ENCODE data around the gene NEU4. TPM values are rescaled to one million over a fixed set of nuclear protein-coding genes. Genes with fewer than 3 reads are reported as not detected.

NEU4 gene
- total and polyA plus RNA-seq, 10 donors: 0.04 to 1.9 (median 0.32) TPM; not detected in 3

DNA sequence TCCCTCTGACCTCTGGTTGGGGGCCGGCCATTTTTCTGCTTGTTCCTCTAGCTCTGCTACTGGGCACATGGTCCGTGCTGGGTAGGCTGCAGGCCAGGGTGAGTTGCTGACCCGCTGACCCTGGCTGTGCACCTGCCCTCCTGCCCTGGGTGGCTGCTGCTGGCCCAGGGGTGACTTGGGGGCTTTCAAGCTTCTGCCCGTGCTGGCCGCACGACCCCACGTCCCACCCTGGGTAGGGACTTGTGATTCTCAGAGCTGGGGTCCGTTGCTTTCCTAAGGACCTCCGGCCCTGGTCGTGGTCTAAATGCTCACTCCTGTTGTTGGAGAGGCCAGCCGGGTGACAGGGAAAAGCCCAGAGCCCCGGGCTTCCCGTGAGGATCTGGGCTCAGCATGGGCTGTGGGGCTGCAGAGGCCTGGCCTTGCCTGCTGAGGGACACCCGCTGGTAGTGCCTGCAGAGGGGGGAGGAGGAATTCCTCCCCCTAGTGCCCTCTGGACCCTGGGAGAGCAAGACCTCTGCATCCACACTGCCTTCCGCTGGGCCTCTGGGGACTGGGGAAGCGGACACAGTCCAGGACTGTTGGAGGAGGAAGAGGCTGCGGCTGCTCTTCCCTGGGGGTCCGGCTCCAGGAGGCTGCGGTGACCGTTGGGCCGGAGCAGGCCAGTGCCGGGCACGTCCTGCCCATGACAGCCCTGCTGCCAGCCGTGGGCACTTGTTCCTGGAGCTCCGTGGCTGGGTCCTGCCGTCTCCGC lies 38.6 kb upstream of the NEU4 start:
- peak; percentile 63 for DNase-seq
- TF ChIP-seq POLR2AphosphoS5 (IDR thresholded peaks at IDR 0.05): peak in 1 of 3 donors; percentile 15
- TF ChIP-seq POLR2A (IDR thresholded peaks at IDR 0.05): no peak
- TF ChIP-seq, protein P1, sequence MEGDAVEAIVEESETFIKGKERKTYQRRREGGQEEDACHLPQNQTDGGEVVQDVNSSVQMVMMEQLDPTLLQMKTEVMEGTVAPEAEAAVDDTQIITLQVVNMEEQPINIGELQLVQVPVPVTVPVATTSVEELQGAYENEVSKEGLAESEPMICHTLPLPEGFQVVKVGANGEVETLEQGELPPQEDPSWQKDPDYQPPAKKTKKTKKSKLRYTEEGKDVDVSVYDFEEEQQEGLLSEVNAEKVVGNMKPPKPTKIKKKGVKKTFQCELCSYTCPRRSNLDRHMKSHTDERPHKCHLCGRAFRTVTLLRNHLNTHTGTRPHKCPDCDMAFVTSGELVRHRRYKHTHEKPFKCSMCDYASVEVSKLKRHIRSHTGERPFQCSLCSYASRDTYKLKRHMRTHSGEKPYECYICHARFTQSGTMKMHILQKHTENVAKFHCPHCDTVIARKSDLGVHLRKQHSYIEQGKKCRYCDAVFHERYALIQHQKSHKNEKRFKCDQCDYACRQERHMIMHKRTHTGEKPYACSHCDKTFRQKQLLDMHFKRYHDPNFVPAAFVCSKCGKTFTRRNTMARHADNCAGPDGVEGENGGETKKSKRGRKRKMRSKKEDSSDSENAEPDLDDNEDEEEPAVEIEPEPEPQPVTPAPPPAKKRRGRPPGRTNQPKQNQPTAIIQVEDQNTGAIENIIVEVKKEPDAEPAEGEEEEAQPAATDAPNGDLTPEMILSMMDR (IDR thresholded peaks at IDR 0.05 in 8 of 11, conservative IDR thresholded peaks at IDR 0.05 in 3 of 11): no peak
- 72 to 86% (median 76%) methylated on average over 24 to 27 of the region's 27 CpGs for WGBS, 5 donors
- H3K27me3 ChIP-seq (replicated peaks in 1 of 7): peaks cover 0 to 34% (median 7%) of the 10 kb centered on the region in 7 donors
- H3K27ac ChIP-seq: no peak overlapping the region
- no peak overlapping the region for H3K4me3 ChIP-seq
- H3K4me1 ChIP-seq: peaks cover 0 to 34% (median 12%) of the 10 kb centered on the region in 6 donors
- H3K9me3 ChIP-seq: no peaks in the 10 kb centered on the region
- intact Hi-C loops (cut with DNase I; ENCODE audit: low total_unique reads): no loop called here
- H3K36me3 ChIP-seq: peaks cover 0 to 11% (median 0%) of the 10 kb centered on the region in 6 donors

DNA sequence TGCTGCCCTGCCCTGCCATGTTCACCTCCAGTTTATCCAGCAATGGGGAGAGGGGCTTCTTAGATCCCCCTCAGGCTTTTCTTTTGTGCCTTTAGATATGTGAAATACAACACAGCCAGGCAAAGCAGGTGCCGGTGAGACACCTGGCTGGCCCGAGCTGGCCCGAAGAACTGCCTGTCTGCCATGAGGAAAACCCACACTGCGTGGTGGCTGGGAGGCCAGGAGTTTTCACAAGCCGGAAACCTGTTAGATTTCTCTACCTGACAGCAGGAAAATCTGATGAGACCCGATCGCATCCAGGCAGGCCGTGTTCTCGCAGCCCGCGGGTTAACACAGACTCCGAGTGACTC lies 38.1 kb upstream of the NEU4 start:
- WGBS, 5 donors: 84 to 97% (median 95%) methylated on average over 7 to 12 of the region's 12 CpGs
- DNase-seq: no peak
- H3K36me3 ChIP-seq: peaks cover 0 to 11% (median 0%) of the 10 kb centered on the region in 6 donors
- peaks cover 0 to 34% (median 12%) of the 10 kb centered on the region in 6 donors for H3K4me1 ChIP-seq
- no peaks in the 10 kb centered on the region for H3K9me3 ChIP-seq
- no peak overlapping the region for H3K27ac ChIP-seq
- intact Hi-C loops (cut with DNase I; ENCODE audit: low total_unique reads): no loop called here
- TF ChIP-seq, protein P1 (IDR thresholded peaks at IDR 0.05 in 8 of 11, conservative IDR thresholded peaks at IDR 0.05 in 3 of 11): no peak
- TF ChIP-seq POLR2AphosphoS5 (IDR thresholded peaks at IDR 0.05): no peak
- no peak for TF ChIP-seq POLR2A (IDR thresholded peaks at IDR 0.05)
- peaks cover 0 to 39% (median 12%) of the 10 kb centered on the region in 7 donors for H3K27me3 ChIP-seq (replicated peaks in 1 of 7)
- no peak overlapping the region for H3K4me3 ChIP-seq

DNA sequence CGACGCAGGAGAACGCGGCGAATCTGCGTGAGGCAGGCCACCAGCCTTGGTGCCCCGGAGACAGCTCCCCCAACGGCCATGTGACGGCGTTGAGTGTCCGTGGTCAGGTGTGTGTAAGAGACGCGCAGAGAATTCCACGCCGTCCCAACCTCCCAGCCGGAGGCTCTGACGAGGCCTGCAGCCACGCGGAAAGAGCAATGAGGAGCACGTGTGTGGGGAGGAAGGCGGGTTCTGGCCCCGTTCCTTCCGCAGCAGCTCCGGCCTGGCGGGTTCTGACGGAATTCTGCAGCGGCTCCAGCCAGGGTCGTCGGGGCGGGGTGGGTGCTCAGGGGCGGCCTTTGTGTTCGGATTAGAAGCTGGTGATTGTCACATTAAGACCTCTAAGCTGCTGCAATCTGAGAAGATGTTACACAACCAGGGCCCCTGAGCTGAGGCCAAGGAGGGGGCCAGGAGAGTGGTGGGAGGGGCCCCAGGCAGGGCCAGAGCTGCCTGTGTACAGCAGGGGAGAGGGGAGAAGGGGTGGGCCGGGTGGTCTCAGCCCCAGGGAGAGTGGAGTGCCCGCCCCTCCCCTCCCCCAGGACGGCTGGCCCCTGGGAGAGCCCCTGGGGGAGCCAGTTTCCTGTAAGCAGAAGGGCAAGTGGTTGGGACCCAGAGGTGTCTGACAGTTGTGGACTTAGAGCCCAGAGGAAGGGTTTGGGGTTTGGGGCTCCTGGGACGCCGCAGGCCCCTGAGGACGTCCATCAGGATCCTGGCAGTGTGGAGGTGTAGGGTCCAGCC lies 37.5 kb upstream of the NEU4 start:
- peaks cover 0 to 34% (median 12%) of the 10 kb centered on the region in 6 donors for H3K4me1 ChIP-seq
- intact Hi-C loops (cut with DNase I; ENCODE audit: low total_unique reads): no loop called here
- no peaks in the 10 kb centered on the region for H3K9me3 ChIP-seq
- peaks cover 0 to 11% (median 0%) of the 10 kb centered on the region in 6 donors for H3K36me3 ChIP-seq
- WGBS, 5 donors: 65 to 74% (median 67%) methylated on average over 23 to 38 of the region's 38 CpGs
- peak; percentile 76 for DNase-seq
- peak overlapping the region in 3 of 8 donors; percentile 11 to 32 (median 24) for H3K27ac ChIP-seq
- H3K4me3 ChIP-seq: peak overlapping the region in 1 of 8 donors; percentile 15
- H3K27me3 ChIP-seq (replicated peaks in 1 of 7): peaks cover 0 to 43% (median 12%) of the 10 kb centered on the region in 7 donors
- peak in 2 of 3 donors; percentile 22 to 58 for TF ChIP-seq POLR2AphosphoS5 (IDR thresholded peaks at IDR 0.05)
- TF ChIP-seq POLR2A (IDR thresholded peaks at IDR 0.05): no peak

- Histone ChIP-seq H3K4me1 (peaks cover 0 to 34% (median 12%) of the 10 kb centered on the region in 6 donors), H3K27me3 (replicated peaks in 1 of 7) (peaks cover 0 to 50% (median 12%) of the 10 kb centered on the region in 7 donors), H3K9me3 (no peaks in the 10 kb centered on the region), H3K4me3 (peak overlapping the region in 2 of 8 donors; percentile 5 to 15), H3K27ac (peak overlapping the region in 3 of 8 donors; percentile 12 to 40 (median 25)), H3K36me3 (peaks cover 0 to 11% (median 0%) of the 10 kb centered on the region in 6 donors)
- no peak for TF ChIP-seq POLR2A (IDR thresholded peaks at IDR 0.05)
- TF ChIP-seq, protein P1 (IDR thresholded peaks at IDR 0.05 in 8 of 11, conservative IDR thresholded peaks at IDR 0.05 in 3 of 11): no peak
- TF ChIP-seq POLR2AphosphoS5 (IDR thresholded peaks at IDR 0.05): no peak
- 30 to 42% (median 34%) methylated on average over 9 of the region's 9 CpGs for WGBS, 5 donors
- no peak for DNase-seq
- intact Hi-C loops (cut with DNase I; ENCODE audit: low total_unique reads): no loop called here
Measured at GRCh38 chr2:241772063-241772499, 36.9 kb upstream of the NEU4 start.

Measured in spleen (tissue), 11 donors.